ENCODE measurements around the gene CHRM2. TPM values are rescaled to one million over a fixed set of nuclear protein-coding genes. Genes with fewer than 3 reads are reported as not detected.

Gene CHRM2
- polyA plus RNA-seq, 2 of the 4 experiments (the other 2 are of a cell fraction), result not detected

- TF ChIP-seq, protein P1, sequence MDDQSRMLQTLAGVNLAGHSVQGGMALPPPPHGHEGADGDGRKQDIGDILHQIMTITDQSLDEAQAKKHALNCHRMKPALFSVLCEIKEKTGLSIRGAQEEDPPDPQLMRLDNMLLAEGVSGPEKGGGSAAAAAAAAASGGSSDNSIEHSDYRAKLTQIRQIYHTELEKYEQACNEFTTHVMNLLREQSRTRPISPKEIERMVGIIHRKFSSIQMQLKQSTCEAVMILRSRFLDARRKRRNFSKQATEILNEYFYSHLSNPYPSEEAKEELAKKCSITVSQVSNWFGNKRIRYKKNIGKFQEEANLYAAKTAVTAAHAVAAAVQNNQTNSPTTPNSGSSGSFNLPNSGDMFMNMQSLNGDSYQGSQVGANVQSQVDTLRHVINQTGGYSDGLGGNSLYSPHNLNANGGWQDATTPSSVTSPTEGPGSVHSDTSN (IDR thresholded peaks at IDR 0.05), result no peak
- TF ChIP-seq PHF8 (IDR thresholded peaks at IDR 0.05; ENCODE audit: borderline replicate concordance, low read depth) (no peak), ZFP36 (IDR thresholded peaks at IDR 0.05; ENCODE audit: borderline replicate concordance, partially characterized antibody) (no peak), ATOH8 (CRISPR knock-in tag; IDR thresholded peaks at IDR 0.05; ENCODE audit: low read depth) (no peak), MAX (IDR thresholded peaks at IDR 0.05) (no peak), CTCF (IDR thresholded peaks at IDR 0.05) (no peak), NFE2L2 (conservative IDR thresholded peaks at IDR 0.05; ENCODE audit: low read length) (no peak)
Observed at GRCh38 chr7:136877509-136877908, 9.1 kb downstream of the CHRM2 start (continued).

DNA sequence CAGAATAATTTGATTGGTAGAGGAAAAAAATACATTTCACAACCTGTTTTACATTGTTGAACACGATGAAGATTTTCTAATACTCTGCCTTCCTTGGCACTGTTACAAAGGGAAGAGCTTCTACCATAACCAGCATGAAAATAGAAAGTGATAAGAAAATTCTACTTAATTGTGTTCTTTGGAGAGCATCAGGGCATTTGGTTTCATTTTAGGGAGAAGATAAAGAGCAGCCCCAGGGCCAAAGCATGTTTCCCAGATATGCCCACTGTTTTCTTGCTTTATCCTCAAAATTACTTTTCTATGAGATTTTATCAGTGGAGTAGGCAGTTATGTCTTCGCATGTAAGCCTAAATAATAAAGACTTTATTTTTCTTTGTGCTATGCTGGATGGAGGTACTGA is 9.5 kb downstream of the CHRM2 start:
- 2% methylated on average over 2 of the region's 2 CpGs for WGBS (ENCODE audit: missing lambda C conversion rate)
- no peak for FAIRE-seq
- H3K4me3 ChIP-seq, result no peak overlapping the region
- POLR2A ChIA-PET, result no interaction called here
- H3K4me1 ChIP-seq, result no peaks in the 10 kb centered on the region
- CTCF ChIA-PET, result no interaction called here
- H3K27ac ChIP-seq, result no peak overlapping the region
- no peak for DNase-seq (ENCODE audit: low read depth in 1 of 2, low spot score in 1 of 2)
- H3K9me3 ChIP-seq, result no peaks in the 10 kb centered on the region
- no peak overlapping the region for H3K4me2 ChIP-seq
- no peak for ATAC-seq
- TF ChIP-seq RNF2 (IDR thresholded peaks at IDR 0.05; ENCODE audit: borderline replicate concordance, low read depth), result no peak
- no peak for TF ChIP-seq POLR2A (IDR thresholded peaks at IDR 0.05; ENCODE audit: low read length)
- TF ChIP-seq FOSL2 (IDR thresholded peaks at IDR 0.05), result no peak
- no peak for TF ChIP-seq FOSL2 (CRISPR knock-in tag; IDR thresholded peaks at IDR 0.05)
- no peak for TF ChIP-seq RAD21 (conservative IDR thresholded peaks at IDR 0.05 in 1 of 2, IDR thresholded peaks at IDR 0.05 in 1 of 2)
- TF ChIP-seq, protein P2, sequence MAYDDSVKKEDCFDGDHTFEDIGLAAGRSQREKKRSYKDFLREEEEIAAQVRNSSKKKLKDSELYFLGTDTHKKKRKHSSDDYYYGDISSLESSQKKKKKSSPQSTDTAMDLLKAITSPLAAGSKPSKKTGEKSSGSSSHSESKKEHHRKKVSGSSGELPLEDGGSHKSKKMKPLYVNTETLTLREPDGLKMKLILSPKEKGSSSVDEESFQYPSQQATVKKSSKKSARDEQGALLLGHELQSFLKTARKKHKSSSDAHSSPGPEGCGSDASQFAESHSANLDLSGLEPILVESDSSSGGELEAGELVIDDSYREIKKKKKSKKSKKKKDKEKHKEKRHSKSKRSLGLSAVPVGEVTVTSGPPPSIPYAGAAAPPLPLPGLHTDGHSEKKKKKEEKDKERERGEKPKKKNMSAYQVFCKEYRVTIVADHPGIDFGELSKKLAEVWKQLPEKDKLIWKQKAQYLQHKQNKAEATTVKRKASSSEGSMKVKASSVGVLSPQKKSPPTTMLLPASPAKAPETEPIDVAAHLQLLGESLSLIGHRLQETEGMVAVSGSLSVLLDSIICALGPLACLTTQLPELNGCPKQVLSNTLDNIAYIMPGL (CRISPR knock-in tag; IDR thresholded peaks at IDR 0.05; ENCODE audit: borderline replicate concordance), result no peak
- no peak for TF ChIP-seq ESRRA (IDR thresholded peaks at IDR 0.05; ENCODE audit: borderline replicate concordance, low read length)
- TF ChIP-seq JUN (IDR thresholded peaks at IDR 0.05), result no peak
- no peak for TF ChIP-seq TP53 (CRISPR knock-in tag; IDR thresholded peaks at IDR 0.05)
- TF ChIP-seq, protein P3, sequence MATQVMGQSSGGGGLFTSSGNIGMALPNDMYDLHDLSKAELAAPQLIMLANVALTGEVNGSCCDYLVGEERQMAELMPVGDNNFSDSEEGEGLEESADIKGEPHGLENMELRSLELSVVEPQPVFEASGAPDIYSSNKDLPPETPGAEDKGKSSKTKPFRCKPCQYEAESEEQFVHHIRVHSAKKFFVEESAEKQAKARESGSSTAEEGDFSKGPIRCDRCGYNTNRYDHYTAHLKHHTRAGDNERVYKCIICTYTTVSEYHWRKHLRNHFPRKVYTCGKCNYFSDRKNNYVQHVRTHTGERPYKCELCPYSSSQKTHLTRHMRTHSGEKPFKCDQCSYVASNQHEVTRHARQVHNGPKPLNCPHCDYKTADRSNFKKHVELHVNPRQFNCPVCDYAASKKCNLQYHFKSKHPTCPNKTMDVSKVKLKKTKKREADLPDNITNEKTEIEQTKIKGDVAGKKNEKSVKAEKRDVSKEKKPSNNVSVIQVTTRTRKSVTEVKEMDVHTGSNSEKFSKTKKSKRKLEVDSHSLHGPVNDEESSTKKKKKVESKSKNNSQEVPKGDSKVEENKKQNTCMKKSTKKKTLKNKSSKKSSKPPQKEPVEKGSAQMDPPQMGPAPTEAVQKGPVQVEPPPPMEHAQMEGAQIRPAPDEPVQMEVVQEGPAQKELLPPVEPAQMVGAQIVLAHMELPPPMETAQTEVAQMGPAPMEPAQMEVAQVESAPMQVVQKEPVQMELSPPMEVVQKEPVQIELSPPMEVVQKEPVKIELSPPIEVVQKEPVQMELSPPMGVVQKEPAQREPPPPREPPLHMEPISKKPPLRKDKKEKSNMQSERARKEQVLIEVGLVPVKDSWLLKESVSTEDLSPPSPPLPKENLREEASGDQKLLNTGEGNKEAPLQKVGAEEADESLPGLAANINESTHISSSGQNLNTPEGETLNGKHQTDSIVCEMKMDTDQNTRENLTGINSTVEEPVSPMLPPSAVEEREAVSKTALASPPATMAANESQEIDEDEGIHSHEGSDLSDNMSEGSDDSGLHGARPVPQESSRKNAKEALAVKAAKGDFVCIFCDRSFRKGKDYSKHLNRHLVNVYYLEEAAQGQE (IDR thresholded peaks at IDR 0.05), result no peak
- no peak for TF ChIP-seq PHF8 (IDR thresholded peaks at IDR 0.05; ENCODE audit: borderline replicate concordance, low read depth)
- no peak for TF ChIP-seq HOXB13 (CRISPR knock-in tag; IDR thresholded peaks at IDR 0.05; ENCODE audit: low read depth)
- TF ChIP-seq EP300 (IDR thresholded peaks at IDR 0.05), result no peak
- TF ChIP-seq MAZ (IDR thresholded peaks at IDR 0.05; ENCODE audit: borderline replicate concordance, low read depth, low read length), result no peak
- no peak for TF ChIP-seq NR3C1 (IDR thresholded peaks at IDR 0.05)
- no peak for TF ChIP-seq HOXB5 (CRISPR knock-in tag; IDR thresholded peaks at IDR 0.05)
- no peak for TF ChIP-seq GATA3 (IDR thresholded peaks at IDR 0.05; ENCODE audit: borderline replicate concordance)
- TF ChIP-seq EHF (CRISPR knock-in tag; IDR thresholded peaks at IDR 0.05), result no peak
- no peak for TF ChIP-seq BHLHE40 (IDR thresholded peaks at IDR 0.05; ENCODE audit: low read depth, low read length)
- TF ChIP-seq RARB (CRISPR knock-in tag; IDR thresholded peaks at IDR 0.05), result no peak

Data from A549 (cell line).